UCSD-AML1 (cell line): ENCODE results near the gene RTCA.
"Not testable (repeated sequence)": the region's sequence is repeated elsewhere in the genome, so short reads cannot be mapped to it uniquely, and the experiment has no call there.

Experiments used
- DNase-seq: peaks from one replicate; lab custom pipeline; 2025; ENCODE audit not compliant: unreplicated experiment; lab: John Stamatoyannopoulos, UW

Gene RTCA

DNA sequence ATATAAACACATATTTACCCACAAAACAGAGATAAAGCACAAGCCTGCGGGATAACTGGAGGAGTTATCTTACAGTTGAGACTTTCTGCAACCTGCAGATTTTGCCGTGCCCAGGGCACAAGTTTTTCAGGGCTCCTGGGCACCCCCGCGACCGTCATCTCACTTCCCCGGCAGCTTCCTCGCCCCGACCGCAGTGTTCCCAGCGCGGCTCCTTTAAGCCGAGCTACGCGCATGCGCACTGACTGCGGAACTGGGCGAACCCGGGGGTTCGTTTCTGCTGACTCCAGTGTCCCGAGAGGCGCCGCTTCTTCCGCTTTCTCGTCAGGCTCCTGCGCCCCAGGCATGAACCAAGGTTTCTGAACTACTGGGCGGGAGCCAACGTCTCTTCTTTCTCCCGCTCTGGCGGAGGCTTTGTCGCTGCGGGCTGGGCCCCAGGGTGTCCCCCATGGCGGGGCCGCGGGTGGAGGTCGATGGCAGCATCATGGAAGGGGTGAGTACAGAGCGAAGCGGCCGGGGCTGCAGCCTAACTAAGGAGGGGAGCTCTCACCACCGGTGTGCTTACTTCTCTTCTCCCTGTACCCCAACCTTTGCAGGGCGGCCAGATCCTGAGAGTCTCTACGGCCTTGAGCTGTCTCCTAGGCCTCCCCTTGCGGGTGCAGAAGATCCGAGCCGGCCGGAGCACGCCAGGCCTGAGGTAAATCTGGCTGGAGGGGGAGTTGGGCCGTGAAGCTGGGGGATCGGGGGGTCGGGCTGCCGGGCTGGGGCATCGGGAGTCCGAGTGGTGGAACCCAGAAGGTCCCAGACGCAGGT, at the start of gene RTCA:
TSS of gene RTCA (plus strand) at position 286 of the 810 bp plus-strand sequence. CDS start at position 446, 160 bp downstream.
- DNase-seq: peak; percentile 96

DNA sequence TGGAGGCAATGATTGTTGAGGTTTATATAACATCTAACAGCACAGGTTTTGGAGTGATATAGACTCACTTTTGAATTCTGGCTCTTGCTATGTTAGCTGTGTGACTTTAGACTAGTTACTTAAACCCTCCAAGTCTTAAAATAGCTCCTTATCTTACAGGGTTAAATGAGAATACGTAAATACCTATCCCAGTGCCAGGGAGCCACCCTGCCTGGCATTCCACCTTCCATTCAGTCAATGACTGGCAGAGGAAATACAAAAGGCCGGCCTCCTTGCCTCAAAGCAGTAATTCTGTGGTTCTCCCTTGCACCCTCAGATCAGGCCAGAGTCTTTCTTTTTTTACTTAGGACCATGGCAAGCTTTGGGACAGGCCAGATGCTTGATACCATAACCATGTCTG, 48.2 kb upstream of the RTCA start:
- DNase-seq: no peak

DNA sequence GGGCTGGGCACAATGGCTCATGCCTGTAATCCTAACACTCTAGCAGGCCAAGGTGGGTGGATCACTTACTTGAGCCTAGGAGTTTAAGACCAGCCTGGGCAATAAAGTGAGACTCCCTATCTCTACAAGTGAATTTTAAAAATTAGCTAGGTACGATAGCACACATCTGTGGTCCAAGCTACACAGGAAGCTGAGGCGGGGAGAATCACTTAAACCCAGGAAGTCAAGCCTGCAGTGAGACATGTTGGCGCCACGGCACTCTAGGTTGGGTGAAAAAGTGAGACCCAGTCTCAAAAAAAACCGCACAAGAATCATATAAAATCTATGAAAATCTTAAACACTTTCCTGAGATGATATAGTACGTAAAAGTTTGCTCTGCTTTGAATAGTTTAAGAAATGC, 46.6 kb upstream of the RTCA start:
- DNase-seq: no peak

DNA sequence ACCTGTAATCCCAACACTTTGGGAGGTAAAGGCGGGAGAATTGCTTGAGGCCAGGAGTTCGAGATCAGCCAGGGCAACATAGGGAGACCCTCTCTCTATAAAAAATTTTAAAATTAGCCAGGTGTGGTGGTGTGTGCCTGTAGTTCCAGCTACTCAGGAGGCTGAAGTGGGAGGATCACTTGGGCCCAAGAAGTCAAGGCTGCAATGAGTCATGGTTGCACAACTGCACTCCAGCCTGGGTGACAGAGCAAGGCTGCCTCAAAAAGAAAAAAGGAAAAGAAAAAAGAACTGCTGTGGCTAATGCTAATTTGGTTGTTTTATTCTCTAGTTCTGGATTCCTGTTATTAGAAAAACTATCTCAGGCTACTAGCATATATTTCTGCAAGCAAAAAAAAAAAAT, 46.1 kb upstream of the RTCA start:
- DNase-seq: no peak

DNA sequence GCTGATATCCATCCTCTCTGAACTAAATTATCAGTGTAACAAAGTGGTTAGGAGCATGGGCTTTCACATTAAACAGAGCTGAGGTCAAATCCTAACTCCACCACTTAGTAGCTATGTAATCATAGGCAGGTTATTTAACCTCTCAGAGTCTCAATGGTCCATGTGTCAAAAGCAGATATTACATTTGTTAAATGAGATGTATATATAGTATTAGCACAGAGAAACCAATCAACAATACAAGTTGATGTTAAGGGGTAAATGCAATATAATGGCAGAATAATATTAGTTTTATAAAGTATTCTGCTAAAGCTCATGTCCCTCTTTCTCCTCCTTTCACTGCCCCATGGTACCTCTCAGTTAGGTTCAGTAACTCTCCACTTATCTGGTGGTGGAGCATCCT, 43.6 kb upstream of the RTCA start:
- no peak for DNase-seq

DNA sequence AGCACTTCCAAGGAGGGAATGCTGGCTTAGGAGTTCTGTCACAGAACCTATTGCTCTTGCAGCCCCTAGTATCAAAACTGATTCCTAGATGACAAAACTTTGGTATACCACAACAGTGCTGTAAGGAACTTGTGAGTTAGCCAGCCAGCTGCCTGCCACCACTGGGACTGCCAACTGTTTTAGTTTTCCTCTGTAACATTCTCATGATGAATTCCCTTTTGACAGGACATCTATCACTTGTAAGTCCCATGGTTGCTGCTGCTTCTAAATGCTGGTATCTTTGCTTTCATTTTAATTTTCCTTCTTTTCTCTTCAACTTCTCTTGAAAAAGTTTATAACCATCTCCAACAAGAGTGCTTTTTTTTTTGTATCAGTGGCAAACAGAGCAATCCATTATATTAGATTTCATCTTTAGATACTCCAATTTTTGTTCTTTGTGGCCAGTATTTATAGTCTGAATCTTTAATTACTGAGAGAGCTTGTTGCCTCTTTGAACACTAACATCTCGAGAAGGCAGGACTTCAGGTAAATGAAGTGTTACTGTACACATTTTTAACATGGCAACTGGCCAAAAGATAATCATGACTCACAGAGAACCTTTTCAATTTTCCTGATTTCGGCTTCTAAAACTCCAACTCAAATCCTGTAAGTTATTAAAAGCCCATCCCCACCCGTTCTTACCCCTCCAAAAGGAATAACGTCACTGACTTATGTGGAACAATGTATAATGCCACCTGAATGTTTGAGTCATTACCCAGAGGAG, 36.2 kb upstream of the RTCA start:
- no peak for DNase-seq

DNA sequence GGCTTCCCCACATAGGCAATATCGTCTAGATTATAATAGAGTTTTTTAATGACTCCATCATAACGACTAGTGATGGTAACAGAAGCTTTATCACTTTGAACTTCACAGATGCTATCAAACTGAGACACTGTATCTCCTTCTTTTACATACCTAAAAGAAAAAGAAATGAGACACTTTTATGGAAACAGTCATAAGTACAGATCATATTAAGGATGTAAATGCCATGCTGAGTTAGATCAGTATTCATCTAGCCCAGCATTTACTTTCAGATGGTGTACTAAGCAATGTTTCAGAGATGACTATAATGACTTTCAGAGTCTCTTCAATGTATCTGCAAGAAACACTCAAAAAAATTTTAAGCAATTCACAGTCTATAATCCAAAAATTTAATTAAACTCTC, 35.3 kb upstream of the RTCA start:
- DNase-seq: no peak

DNA sequence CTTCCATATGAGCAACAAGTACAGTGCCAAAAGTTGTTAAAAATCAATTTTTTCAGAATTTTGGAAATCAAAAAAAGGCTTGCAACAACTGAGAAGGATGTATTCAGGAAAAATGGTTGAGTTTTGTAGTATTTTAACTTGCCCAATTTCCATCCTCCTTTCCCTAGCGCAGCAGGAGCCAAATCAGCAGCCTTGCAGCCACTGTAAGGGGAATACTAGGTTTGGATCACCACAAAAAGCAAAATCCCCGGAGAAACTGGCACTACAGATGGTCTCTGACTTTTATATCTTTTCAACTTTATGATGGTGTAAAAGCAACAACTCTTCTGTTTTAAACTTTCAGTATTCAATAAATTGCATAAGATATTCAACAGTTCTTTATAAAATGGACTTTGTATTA, 34.3 kb upstream of the RTCA start:
- no peak for DNase-seq

DNA sequence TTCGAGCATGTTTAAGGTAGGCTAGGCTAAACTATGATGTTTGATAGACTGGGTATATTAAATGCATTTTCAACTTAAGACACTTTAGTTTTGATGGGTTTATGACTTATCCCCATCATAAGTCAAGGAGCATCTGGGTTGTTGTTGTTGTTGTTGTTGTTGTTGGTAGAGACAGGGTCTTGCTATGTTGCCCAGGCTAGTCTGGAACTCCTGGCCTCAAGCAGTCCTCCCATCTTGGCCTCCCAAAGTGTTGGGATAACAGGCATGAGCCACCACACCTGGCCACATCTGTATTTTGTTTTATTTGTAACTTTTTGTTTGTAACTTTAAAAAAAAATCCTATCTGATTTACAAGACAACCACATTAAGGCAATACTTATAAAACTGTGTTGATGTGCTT, 33.9 kb upstream of the RTCA start:
- no peak for DNase-seq

DNA sequence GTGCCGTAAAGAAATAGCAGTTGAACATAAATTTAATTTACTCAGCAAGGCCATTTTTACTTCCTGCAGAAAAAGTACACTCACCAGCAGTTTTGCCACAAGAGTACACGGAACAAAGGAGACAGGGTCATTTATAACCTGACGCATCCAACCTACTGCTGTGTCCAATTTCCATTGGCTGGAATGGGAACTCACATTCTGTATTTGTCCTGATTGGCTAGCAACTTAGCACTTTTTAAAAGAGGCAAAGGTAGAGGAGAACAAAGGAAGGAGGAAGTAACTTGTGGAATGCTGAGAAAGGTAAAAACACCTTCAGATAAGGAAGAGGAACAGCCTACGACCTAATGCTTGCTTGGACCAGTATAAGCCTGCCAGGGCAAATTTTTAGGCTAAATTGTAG, 32.5 kb upstream of the RTCA start:
- not testable (repeated sequence) for DNase-seq

DNA sequence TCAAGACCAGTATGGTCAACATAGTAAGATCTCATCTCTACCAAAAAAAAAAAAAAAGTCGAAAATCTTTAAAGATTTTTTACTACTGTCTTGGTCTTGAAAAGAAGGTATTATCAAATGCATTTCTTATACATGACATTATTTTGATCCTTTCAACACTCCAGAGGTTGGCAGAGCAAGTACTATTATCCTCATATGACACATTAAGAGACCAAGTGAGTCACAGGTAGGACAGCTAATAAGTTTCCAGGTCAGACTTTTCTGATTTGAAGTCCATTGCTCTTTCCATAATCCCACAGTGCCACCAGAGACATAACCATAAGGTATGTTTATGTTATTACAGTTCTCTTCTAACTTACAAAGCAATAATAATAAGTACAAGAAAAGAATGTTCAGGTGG, 31.6 kb upstream of the RTCA start:
- no peak for DNase-seq

DNA sequence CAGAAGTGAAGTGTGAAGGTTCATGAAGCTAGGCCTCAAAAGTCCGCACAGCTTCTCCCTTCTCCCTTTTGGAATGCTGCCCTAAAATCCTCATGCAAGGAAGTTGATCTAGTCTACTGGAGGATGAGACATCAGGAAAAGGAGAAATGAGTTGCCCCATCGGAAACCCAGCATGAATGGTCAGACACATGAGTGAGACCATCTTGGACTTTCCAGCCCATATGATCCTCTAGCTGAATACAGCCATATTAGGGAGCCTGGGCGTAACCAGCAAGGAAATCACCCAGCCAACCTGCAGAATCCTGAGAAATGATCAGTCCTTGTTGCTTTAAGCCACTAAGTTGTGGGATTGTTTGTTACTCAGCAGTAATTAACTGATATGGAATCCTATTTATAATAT, 28.9 kb upstream of the RTCA start:
- no peak for DNase-seq

DNA sequence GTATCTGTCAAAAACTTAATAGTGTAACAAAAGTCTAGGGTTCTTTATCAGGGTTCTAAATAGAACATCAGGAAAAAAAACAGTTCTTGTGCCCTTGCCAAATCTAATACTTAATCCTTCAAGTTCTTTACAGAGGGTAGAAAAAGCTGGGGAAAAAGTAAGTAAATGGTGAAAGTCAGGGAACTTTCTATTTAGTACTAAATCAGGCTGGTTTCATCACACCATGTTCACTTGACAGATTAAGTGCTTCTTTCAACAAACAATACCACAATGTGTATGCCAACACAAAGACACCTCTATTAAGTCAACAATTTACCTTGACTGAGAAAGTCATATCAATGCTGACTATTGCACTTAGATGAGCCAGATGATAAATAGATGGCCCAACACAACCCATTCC, 26.1 kb upstream of the RTCA start:
- DNase-seq: no peak

DNA sequence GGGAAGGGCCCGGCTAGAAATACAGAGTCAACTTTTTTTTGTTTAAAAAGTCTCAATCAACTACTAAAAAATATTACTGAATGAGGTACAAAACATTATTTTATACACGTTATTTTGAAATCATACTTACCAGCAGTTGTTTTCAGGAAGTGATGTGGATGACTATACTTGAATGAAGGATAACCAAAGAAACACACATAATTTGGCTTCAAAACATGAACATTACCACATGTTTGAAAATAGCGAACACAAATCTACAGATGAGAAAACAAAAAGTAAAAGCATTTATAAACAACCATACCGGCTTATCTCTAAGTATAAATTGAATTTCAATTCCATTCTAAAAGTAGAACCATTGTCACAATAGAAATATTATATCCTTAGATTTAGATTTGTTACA, 25.4 kb upstream of the RTCA start:
- DNase-seq: no peak

DNA sequence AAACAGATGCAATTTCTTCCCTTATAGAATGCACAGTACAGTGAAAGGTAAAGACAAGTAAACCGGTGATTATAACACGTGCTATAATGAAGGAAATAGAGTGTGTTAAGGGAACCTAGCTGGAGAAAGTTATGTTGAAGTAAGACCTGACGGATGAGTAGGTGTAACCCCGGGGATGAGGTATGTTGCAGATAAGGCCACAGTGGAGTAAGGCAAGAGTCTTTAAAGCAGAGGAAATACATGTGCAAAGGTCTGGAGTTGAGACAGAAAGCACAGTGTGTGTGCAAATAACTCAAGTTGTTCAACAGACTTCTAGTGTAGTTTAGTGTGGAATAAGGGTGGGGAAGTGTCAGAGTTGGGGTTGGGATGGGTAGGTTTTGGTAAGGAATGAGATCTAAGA, 19.3 kb upstream of the RTCA start:
- no peak for DNase-seq

DNA sequence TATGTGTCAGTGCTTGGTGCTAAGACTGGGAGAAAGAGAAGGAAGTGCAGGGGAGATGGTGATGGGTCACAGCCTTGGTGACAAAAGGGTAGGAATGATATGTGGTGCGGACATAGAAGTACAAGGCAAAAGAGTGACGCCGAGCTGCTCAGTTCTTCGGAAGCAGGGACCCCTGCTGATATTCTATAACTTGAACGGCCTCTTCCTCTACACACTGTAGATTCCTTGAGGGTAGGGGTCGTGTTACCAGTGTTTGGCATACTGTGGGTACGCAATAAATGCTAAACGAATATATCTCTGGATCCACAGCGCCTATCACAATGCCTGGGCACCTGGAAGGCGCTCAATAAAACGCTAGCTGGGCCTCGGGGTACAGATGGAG, 16.9 kb upstream of the RTCA start:
- no peak for DNase-seq

DNA sequence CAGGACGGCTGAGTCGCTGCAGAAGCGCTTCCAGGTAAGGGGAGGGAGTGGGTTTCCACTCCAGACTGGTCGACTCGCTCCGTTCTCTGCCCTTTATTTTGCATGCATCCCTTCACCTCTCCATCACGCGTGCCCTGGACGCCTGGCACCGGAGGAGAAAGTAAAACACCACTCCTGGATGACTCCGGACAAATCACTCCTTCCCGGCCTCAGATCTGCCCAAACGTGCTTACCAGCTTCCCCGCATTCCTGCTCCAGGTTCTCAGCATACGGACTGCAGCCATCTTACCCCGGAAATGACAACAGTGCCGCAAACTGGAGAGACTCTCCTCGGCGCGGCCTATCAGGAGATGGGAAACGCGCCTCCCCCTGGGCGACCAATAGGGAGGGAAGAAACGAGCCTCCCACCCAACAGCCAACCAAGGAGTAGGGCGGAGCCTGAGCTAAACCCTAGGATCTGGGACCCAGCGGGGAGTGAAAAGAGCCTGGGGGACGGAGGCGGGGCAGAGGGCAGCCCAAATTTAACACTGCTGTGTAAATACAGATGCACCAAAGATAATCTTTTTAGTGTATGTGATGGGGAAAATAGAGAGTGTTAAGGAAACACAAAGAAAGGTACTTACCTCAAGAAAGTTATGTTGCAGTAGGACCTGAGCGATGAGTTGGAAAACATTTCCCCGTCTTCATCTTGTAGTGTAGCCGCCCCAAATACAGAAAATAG, 16.3 kb upstream of the RTCA start, which contains the start of gene DBT:
TSS of gene DBT (minus strand) at position 298 of the 721 bp plus-strand sequence. CDS start at position 284, 14 bp downstream.
- DNase-seq: peak; percentile 90

DNA sequence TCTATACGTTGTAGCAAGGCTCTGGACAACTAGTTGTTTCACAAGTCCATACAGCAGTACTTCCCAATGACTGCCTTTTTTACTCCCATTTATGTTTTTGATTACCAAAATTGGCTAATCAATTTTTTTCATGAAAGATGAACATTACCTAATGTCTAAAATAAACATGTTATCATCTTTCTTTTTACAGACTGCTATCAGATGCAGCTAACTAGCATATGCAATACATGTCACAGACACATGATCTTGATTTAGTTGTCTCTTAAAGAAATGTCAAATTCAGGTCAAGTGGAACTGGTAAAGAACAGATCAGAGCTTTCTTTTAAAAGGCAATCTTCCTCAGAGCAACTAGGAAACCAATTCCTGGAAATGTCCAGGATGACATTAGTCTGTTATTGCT, 15.8 kb upstream of the RTCA start:
- DNase-seq: no peak

DNA sequence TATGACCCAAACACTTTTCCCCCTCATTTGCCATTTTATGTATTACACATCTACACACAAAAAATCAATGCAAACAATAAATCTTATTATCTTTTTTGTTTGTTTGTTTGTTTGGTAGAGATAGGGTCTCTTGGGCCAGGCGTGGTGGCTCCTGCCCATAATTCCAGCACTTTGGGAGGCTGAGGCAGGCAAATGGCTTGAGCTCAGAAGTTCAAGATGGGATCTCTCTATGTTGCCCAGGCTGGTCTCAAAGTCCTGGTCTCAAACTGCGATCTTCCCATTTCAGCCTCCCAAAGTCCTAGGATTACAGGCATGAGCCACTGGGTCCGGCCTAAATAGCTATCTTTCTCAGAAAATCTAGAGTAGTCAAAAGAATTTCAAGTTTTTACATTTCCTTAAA, 15.2 kb upstream of the RTCA start:
- no peak for DNase-seq

DNA sequence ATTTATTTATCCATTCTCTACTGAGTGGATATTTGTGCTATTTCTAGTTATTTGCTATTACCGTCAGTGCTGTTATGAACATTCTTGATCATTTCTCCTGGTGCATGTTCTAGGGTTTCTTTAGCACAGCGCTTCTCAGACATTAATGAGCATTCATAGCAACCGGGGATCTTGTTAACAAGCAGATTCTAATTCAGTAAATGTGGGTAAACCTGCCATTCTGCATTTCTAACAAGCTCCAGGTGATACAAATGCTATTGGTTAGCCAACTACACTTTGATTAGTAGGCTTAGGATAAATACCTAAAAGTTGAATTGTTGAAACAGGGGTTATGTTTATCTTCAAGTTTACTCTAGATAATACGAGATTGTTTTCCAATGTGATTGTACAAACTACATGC, 13.1 kb upstream of the RTCA start:
- DNase-seq: no peak

DNA sequence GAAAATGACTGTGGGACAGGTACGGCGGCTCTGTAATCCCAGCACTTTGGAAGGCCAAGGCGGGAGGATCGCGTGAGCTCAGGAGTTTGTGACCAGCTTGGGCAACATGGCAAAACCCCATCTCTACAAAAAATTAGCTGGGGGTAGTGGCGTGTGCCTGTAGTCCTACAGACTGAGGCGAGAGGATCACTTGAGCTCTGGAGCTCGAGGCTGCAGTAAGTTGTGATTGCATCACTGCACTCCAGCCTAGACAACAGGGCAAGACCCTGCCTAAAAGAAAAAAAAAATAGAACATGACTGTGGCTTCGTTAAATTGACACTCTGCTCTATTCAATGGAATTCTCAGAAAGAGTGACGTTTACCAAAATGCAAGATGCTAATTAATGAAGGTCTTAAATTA, 12.5 kb upstream of the RTCA start:
- DNase-seq: no peak

DNA sequence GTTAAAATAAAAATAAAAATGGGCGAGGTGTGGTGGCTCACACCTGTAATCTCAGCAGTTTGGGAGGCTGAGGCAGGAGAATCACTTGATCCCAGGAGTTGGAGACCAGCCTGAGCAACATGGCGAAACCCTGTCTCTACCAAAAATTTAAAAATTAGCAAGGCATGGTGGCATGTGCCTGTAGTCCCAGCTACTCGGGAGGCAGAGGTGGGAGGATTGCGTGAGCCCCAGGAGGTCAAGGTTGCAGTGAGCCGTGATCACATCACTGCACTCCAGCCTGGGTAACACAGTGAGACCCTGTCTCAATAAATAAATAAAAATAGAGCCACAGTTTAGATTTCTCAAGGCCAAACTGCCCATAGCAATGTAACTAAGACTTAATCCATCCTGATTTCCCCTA, 9.7 kb upstream of the RTCA start:
- not testable (repeated sequence) for DNase-seq
